Astrocyte of the spinal cord (primary cell): ENCODE results near the gene NMUR1.

Experiments used
- DNase-seq: peaks from one replicate; pipeline ENCODE4 v3.0.0; 2011; ENCODE audit warnings: low read depth, low spot score
- H3K4me3 ChIP-seq: 2 replicates; pipeline ENCODE4 v1.5.1; 2011; ENCODE audit warnings: low read depth, mild to moderate bottlenecking, low read length, moderate library complexity
- CTCF ChIP-seq: IDR thresholded peaks from 2 replicates; pipeline ENCODE4 v1.5.1; 2012; ENCODE audit warnings: low read depth, mild to moderate bottlenecking, low read length, inconsistent platforms
- in situ Hi-C: cut with HindIII; loops from 2 replicates; pipeline ENCODE4 v1.10.0; 2017; ENCODE audit warnings: low sequenced_read_pairs

Gene NMUR1

GRCh38 chr2:231541645-231542044 lies 11.4 kb upstream of the NMUR1 start:
- no peak for DNase-seq
- peak; percentile 12 for TF ChIP-seq CTCF
- in situ Hi-C loops: no loop called here
- H3K4me3 ChIP-seq: no peak overlapping the region

- no peak for TF ChIP-seq CTCF
- H3K4me3 ChIP-seq: no peak overlapping the region
- in situ Hi-C loops: no loop called here
- no peak for DNase-seq
Observed at GRCh38 chr2:231539991-231540390, 9.7 kb upstream of the NMUR1 start.

- in situ Hi-C loops: no loop called here
- DNase-seq: no peak
- no peak for TF ChIP-seq CTCF
- H3K4me3 ChIP-seq: no peak overlapping the region
Observed at GRCh38 chr2:231535961-231536360, 5.7 kb upstream of the NMUR1 start.

GRCh38 chr2:231533777-231534125 lies 3.5 kb upstream of the NMUR1 start:
- no peak for TF ChIP-seq CTCF
- H3K4me3 ChIP-seq: no peak overlapping the region
- DNase-seq: no peak
- in situ Hi-C loops: no loop called here

- in situ Hi-C loops: no loop called here
- H3K4me3 ChIP-seq: no peak overlapping the region
- no peak for DNase-seq
- no peak for TF ChIP-seq CTCF
Observed at GRCh38 chr2:231533086-231533776, 3.0 kb upstream of the NMUR1 start.

GRCh38 chr2:231532756-231533035 lies 2.5 kb upstream of the NMUR1 start:
- in situ Hi-C loops: no loop called here
- no peak overlapping the region for H3K4me3 ChIP-seq
- no peak for DNase-seq
- no peak for TF ChIP-seq CTCF
